ENCODE data around the gene PRDM10.

DNA sequence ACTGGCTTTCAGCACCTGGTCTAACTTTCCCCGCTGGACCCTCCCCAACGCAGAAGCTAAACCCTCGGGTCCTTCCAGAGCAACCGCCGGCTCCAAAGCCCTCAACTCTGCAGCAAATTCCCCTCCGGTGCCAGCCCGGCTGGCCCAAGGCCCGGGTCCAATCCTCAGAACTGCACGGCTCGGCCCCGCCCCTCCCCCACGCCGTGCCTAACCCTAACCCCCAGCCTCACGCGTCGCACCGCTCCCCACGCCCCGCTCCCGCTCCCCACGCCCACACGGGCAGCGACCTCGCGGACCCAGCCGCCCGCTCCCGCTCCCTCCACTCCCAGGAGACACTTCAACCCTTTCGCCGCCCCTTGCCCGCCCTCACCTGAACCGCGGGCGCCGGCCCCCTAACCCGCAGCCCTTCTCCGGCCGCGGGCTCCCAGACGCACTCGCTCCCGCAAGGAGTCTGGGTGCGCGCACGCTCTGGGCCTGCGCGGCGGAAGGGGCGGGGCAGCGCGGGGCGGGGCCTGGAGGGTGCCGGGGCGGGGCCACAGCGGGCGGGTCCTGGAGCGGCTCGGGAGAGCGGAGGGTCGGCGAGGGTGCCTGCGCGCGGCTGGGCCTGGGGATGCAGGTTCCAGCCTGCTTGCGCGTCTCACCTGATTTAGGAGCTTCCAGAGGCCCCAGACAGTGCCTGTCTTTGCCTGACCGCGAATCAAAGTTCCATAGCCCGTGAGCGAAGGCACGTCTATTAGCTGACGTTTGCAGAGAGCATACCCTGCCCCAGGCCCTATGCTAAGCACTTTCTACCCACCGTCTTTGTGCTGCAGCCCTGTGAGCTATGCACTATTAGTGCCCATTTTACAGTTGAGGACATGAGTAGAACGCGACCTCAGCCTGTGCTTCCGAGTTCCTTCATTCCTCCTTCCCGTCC lies 107.3 kb downstream of the PRDM10 start, which contains the start of gene NFRKB:
- TF ChIP-seq, protein P1, sequence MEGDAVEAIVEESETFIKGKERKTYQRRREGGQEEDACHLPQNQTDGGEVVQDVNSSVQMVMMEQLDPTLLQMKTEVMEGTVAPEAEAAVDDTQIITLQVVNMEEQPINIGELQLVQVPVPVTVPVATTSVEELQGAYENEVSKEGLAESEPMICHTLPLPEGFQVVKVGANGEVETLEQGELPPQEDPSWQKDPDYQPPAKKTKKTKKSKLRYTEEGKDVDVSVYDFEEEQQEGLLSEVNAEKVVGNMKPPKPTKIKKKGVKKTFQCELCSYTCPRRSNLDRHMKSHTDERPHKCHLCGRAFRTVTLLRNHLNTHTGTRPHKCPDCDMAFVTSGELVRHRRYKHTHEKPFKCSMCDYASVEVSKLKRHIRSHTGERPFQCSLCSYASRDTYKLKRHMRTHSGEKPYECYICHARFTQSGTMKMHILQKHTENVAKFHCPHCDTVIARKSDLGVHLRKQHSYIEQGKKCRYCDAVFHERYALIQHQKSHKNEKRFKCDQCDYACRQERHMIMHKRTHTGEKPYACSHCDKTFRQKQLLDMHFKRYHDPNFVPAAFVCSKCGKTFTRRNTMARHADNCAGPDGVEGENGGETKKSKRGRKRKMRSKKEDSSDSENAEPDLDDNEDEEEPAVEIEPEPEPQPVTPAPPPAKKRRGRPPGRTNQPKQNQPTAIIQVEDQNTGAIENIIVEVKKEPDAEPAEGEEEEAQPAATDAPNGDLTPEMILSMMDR (IDR thresholded peaks at IDR 0.05), result no peak
- TF ChIP-seq FOXJ3 (CRISPR knock-in tag; IDR thresholded peaks at IDR 0.05; ENCODE audit: borderline replicate concordance), result no peak
- no peak for TF ChIP-seq ZNF138 (CRISPR knock-in tag; conservative IDR thresholded peaks at IDR 0.05)
- TF ChIP-seq IRF1 (CRISPR knock-in tag; IDR thresholded peaks at IDR 0.05), result no peak
- no peak for TF ChIP-seq ZNF423 (CRISPR knock-in tag; IDR thresholded peaks at IDR 0.05)
- TF ChIP-seq, protein P2, sequence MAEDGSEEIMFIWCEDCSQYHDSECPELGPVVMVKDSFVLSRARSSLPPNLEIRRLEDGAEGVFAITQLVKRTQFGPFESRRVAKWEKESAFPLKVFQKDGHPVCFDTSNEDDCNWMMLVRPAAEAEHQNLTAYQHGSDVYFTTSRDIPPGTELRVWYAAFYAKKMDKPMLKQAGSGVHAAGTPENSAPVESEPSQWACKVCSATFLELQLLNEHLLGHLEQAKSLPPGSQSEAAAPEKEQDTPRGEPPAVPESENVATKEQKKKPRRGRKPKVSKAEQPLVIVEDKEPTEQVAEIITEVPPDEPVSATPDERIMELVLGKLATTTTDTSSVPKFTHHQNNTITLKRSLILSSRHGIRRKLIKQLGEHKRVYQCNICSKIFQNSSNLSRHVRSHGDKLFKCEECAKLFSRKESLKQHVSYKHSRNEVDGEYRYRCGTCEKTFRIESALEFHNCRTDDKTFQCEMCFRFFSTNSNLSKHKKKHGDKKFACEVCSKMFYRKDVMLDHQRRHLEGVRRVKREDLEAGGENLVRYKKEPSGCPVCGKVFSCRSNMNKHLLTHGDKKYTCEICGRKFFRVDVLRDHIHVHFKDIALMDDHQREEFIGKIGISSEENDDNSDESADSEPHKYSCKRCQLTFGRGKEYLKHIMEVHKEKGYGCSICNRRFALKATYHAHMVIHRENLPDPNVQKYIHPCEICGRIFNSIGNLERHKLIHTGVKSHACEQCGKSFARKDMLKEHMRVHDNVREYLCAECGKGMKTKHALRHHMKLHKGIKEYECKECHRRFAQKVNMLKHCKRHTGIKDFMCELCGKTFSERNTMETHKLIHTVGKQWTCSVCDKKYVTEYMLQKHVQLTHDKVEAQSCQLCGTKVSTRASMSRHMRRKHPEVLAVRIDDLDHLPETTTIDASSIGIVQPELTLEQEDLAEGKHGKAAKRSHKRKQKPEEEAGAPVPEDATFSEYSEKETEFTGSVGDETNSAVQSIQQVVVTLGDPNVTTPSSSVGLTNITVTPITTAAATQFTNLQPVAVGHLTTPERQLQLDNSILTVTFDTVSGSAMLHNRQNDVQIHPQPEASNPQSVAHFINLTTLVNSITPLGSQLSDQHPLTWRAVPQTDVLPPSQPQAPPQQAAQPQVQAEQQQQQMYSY (CRISPR knock-in tag; IDR thresholded peaks at IDR 0.05), result no peak
- TF ChIP-seq ESRRA (CRISPR knock-in tag; IDR thresholded peaks at IDR 0.05; ENCODE audit: borderline replicate concordance), result no peak
- no peak for TF ChIP-seq NR3C1 (CRISPR knock-in tag; conservative IDR thresholded peaks at IDR 0.05; ENCODE audit: low read depth)
- TF ChIP-seq, protein P3, sequence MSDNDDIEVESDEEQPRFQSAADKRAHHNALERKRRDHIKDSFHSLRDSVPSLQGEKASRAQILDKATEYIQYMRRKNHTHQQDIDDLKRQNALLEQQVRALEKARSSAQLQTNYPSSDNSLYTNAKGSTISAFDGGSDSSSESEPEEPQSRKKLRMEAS (CRISPR knock-in tag; IDR thresholded peaks at IDR 0.05), result peak; percentile 56; the same call in 1 of the 2 replicates
